K562 (cell line): ENCODE measurements around the gene CXCL12. TPM values are rescaled to one million over a fixed set of nuclear protein-coding genes. Genes with fewer than 3 reads are reported as not detected.

Source experiments
- ATAC-seq: fragments of 200-7000 bp; cut with Tn5 transposase; 3 replicates; pipeline ENCODE4 v1.9.1; 2020; ENCODE audit warnings: moderate library complexity
- BruUV-seq: library from RNA; stranded (reverse); fragments of 400-500 nt; replicated peaks from 2 replicates; lab custom pipeline; 2021; lab: Mats Ljungman, UMichigan
- CTCF ChIA-PET: fragments of 300-600 bp; formaldehyde crosslinking; extraction: SDS; loops from one replicate; lab custom pipeline; 2021; ENCODE audit warnings: low intra/inter-chr PET ratio; lab: Yijun Ruan, JAX
- POLR2A ChIA-PET: fragments of 300-600, 350-650 bp; sonication (Branson Sonifier 250); formaldehyde crosslinking; extraction: SDS; loops from one replicate; lab custom pipeline; 2021; ENCODE audit warnings: antibody characterized with exemption, inconsistent platforms; lab: Yijun Ruan, JAX
- DNase-seq, 4 experiments: peaks; one replicate each; pipeline versions ENCODE4 v3.0.0 to v3.0.0-alpha.2; 2011 to 2018; ENCODE audit warnings: low spot score in 3 of 4, mixed read lengths in 3 of 4; ENCODE audit errors: extremely low read depth in 1 of 4
- FAIRE-seq: peaks from 2 replicates; lab custom pipeline; 2011; peaks lifted over from hg19 to GRCh38; lab: Jason Lieb, UNC
- H2AFZ ChIP-seq: 2 replicates; pipeline ENCODE4 v1.6.0; 2011; ENCODE audit warnings: low read depth, low read length, control low read depth, inconsistent platforms
- H3K27ac ChIP-seq: fragments of 200-600 bp; 3 replicates; pipeline ENCODE4 v1.8.0; 2011; ENCODE audit warnings: low read depth, mild to moderate bottlenecking, control low read depth, inconsistent platforms, low read length, moderate library complexity, mixed read lengths; ENCODE audit errors: extremely low read depth
- H3K27me3 ChIP-seq, 2 experiments: fragments of 300-600 bp in 1 of 2; 2 replicates in 1 of 2; 3 replicates in 1 of 2; pipeline versions ENCODE4 v1.6.0 to v1.8.0; 2011; ENCODE audit warnings: inconsistent platforms in 2 of 2, low read length in 2 of 2, mild to moderate bottlenecking in 1 of 2, mixed read lengths in 1 of 2, moderate library complexity in 1 of 2; ENCODE audit not compliant: control insufficient read depth in 2 of 2, insufficient read depth in 2 of 2
- H3K36me3 ChIP-seq: fragments of 300-600 bp; 3 replicates; pipeline ENCODE4 v1.8.0; 2011; ENCODE audit warnings: mild to moderate bottlenecking, low read length, inconsistent platforms; ENCODE audit not compliant: control insufficient read depth, insufficient read depth
- H3K4me1 ChIP-seq, 2 experiments: fragments of 200-600 bp in 1 of 2; replicated peaks in 1 of 2; 2 replicates in 1 of 2; 3 replicates in 1 of 2; pipeline versions ENCODE4 v1.5.1 to v1.8.0; 2011; ENCODE audit warnings: inconsistent platforms in 2 of 2, low read length in 2 of 2, mild to moderate bottlenecking in 1 of 2, mixed read lengths in 1 of 2, moderate library complexity in 1 of 2; ENCODE audit not compliant: control insufficient read depth in 2 of 2, insufficient read depth in 2 of 2
- H3K4me2 ChIP-seq: 2 replicates; pipeline ENCODE4 v1.6.1; 2011; ENCODE audit warnings: low read length, control low read depth, inconsistent platforms, mixed read lengths; ENCODE audit not compliant: insufficient read depth
- H3K4me3 ChIP-seq: fragments of 200-600 bp; sonication (generic), shearing (Covaris generic); 2 replicates; pipeline ENCODE4 v1.5.1; 2016; ENCODE audit warnings: control low read depth, inconsistent platforms
- H3K79me2 ChIP-seq: fragments of 200-600 bp; 3 replicates; pipeline ENCODE4 v1.8.0; 2011; ENCODE audit warnings: low read length, inconsistent platforms; ENCODE audit not compliant: control insufficient read depth, insufficient read depth
- H3K9ac ChIP-seq, 2 experiments: 2 replicates each; pipeline versions ENCODE4 v1.6.0 to v1.6.1; 2011; ENCODE audit warnings: low read depth in 2 of 2, low read length in 2 of 2, control low read depth in 1 of 2, inconsistent platforms in 1 of 2, mild to moderate bottlenecking in 1 of 2, mixed read lengths in 1 of 2; ENCODE audit not compliant: insufficient read depth in 1 of 2
- H3K9me1 ChIP-seq: one replicate; pipeline ENCODE4 v1.6.0; 2011; ENCODE audit warnings: inconsistent platforms, mild to moderate bottlenecking, low read length, moderate library complexity; ENCODE audit not compliant: control insufficient read depth, insufficient read depth
- H3K9me3 ChIP-seq: replicated peaks from 2 replicates; pipeline ENCODE4 v1.5.1; 2011; ENCODE audit warnings: low read depth, low read length, inconsistent platforms; ENCODE audit not compliant: control insufficient read depth, insufficient read depth
- H4K20me1 ChIP-seq: replicated peaks from 2 replicates; pipeline ENCODE4 v1.6.1; 2011; ENCODE audit warnings: low read length, inconsistent platforms, mixed read lengths; ENCODE audit not compliant: control insufficient read depth, insufficient read depth
- GABPB1 ChIP-seq: sonication (generic); formaldehyde crosslinking; IDR thresholded peaks from 2 replicates; pipeline ENCODE4 v1.8.0; 2022; ENCODE audit warnings: mild to moderate bottlenecking, missing genetic modification reagents
- GABPB2 ChIP-seq: fragments of 250-450 bp; sonication (Bioruptor Pico); conservative IDR thresholded peaks from 2 replicates; pipeline ENCODE4 v1.5.1; 2021; ENCODE audit warnings: mild to moderate bottlenecking
- MAZ ChIP-seq, 2 experiments: fragments of 450-650 bp in 1 of 2; sonication (generic) in 1 of 2; formaldehyde crosslinking; IDR thresholded peaks in 1 of 2; conservative IDR thresholded peaks in 1 of 2; 2 replicates each; pipeline versions ENCODE4 v1.4.0 to v1.5.0; 2020; ENCODE audit warnings: mild to moderate bottlenecking in 1 of 2, missing genetic modification reagents in 1 of 2
- NFE2 ChIP-seq: IDR thresholded peaks from 2 replicates; pipeline ENCODE4 v1.6.1; 2014; ENCODE audit warnings: antibody characterized with exemption, low read depth
- NUFIP1 ChIP-seq: fragments of 450-650 bp; IDR thresholded peaks from 2 replicates; pipeline ENCODE4 v1.6.1; 2018; ENCODE audit not compliant: partially characterized antibody
- THRB ChIP-seq: fragments of 450-650 bp; formaldehyde crosslinking; conservative IDR thresholded peaks from 2 replicates; pipeline ENCODE4 v1.4.0; 2022; ENCODE audit warnings: mild to moderate bottlenecking, missing genetic modification characterization
- ZFP36 ChIP-seq: fragments of 150-350 bp; IDR thresholded peaks from 2 replicates; pipeline ENCODE4 v1.6.1; 2018; ENCODE audit warnings: low read length, low read depth; ENCODE audit not compliant: partially characterized antibody
- ZNF124 ChIP-seq: sonication (generic); formaldehyde crosslinking; IDR thresholded peaks from 2 replicates; pipeline ENCODE4 v1.8.1; 2022; ENCODE audit warnings: missing genetic modification reagents
- ZNF324 ChIP-seq: fragments of 250-450 bp; sonication (Bioruptor Pico); IDR thresholded peaks from 2 replicates; pipeline ENCODE4 v1.4.0; 2020; ENCODE audit warnings: mild to moderate bottlenecking
- ZNF551 ChIP-seq: fragments of 250-450 bp; sonication (Bioruptor Pico); IDR thresholded peaks from 2 replicates; pipeline ENCODE4 v1.5.0; 2021; ENCODE audit warnings: mild to moderate bottlenecking, moderate library complexity
- WGBS: fragments of 100-300 bp; shearing (Covaris generic); methylation state at CpG from one replicate; pipeline ENCODE4 v1.1.6; 2016; ENCODE audit warnings: low coverage, mixed read lengths; ENCODE audit not compliant: insufficient coverage; ENCODE audit errors: missing lambda C conversion rate; 5-methylcytosine and 5-hydroxymethylcytosine counted together
- in situ Hi-C: fragments of 300-500 bp; cut with MboI; formaldehyde crosslinking; loops from 4 replicates; pipeline ENCODE4 v1.15.0; 2018; ENCODE audit warnings: inconsistent platforms, mixed read lengths
- intact Hi-C: fragments of 100-400 bp; cut with micrococcal nuclease; formaldehyde crosslinking; loops from 2 replicates; pipeline ENCODE4 v1.14.2; 2022
- polyA plus RNA-seq, 8 experiments: library from polyadenylated mRNA; depleted of rRNA in 4 of 8; stranded (reverse) in 5 of 8; unstranded in 3 of 8; fragments of >200 nt; fragmentation: Nextera tagmentation in 2 of 8; fragmentation: Illumina TruSeq in 1 of 8; extraction: Ambion mirVana in 2 of 8; extraction: Trizol in 1 of 8; gene quantifications; 2 replicates each; pipeline versions ENCODE4 v1.2.1 to v1.2.3, GENCODE V29; 2011 to 2014; ENCODE audit warnings: inconsistent platforms in 1 of 8, missing spikeins in 1 of 8
- total RNA-seq, 7 experiments: library from RNA; depleted of rRNA in 6 of 7; stranded (reverse); fragments of >200 nt in 6 of 7; fragmentation: Illumina TruSeq in 2 of 7; extraction: Trizol in 2 of 7; gene quantifications; 2 replicates each; pipeline versions ENCODE4 v1.2.1 to v1.2.3, GENCODE V29; 2011 to 2021; ENCODE audit warnings: low replicate concordance in 1 of 7
- TF ChIP-seq, protein P1 (sequence below): sonication (generic); formaldehyde crosslinking; IDR thresholded peaks from 2 replicates; pipeline ENCODE4 v1.8.0; 2022; ENCODE audit warnings: mild to moderate bottlenecking, missing genetic modification reagents
- TF ChIP-seq, protein P2 (sequence below): sonication (generic); formaldehyde crosslinking; IDR thresholded peaks from 2 replicates; pipeline ENCODE4 v1.8.1; 2023; ENCODE audit warnings: mild to moderate bottlenecking, missing genetic modification reagents

Gene CXCL12
- total and polyA plus RNA-seq, 9 of the 15 experiments (the other 6 are each of a cell fraction or from before 2014, with no cell fraction given), result 0.18 TPM; not detected in 8

DNA sequence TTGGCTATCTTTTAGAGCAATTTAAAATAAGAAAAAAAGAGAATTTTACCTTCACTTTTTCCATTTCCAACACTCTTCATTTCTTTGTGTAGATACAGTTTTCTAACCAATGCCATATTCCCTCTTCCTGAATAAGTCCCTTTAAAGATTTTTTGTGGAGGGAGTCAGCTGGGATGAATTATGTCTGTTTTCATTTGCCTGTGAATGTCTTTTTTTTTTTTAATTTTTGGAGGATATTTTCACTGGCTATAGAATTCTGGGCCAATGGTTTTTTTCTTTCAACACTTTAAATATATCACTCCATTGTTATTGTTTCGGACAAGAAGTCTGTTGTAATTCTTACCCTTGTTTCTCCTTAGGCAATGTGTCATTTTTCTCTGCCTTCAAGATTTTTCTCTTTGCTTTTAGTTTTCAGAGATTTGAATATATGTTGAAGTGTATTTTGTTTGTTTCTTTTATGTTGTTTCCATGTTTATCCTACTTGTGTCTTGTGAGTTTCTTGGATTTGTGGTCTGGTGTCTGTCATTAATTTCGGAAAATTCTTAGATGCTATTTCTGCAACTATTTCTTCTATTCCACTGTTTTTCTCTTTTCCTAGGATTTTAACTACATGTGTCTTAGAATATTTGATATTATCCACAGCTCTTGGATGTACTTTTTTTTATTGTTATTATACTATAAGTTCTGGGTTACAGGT, 20.0 kb upstream of the CXCL12 start:
- H3K36me3 ChIP-seq, result no peaks in the 10 kb centered on the region
- H3K4me1 ChIP-seq, result no peaks in the 10 kb centered on the region
- H2AFZ ChIP-seq, result no peak overlapping the region
- no peaks in the 10 kb centered on the region for H3K27me3 ChIP-seq
- intact Hi-C loops, result no loop called here
- ChIA-PET CTCF (no interaction called here), POLR2A (no interaction called here)
- FAIRE-seq, result no peak
- no peak overlapping the region for H3K4me2 ChIP-seq
- ATAC-seq, result no peak
- no peak overlapping the region for H3K9ac ChIP-seq
- H3K4me3 ChIP-seq, result no peak overlapping the region
- no peak overlapping the region for H3K27ac ChIP-seq
- H3K79me2 ChIP-seq, result no peaks in the 10 kb centered on the region
- DNase-seq, result no peak
- 0% methylated on average over 2 of the region's 2 CpGs for WGBS
- in situ Hi-C loops, result no loop called here
- H3K9me1 ChIP-seq, result no peaks in the 10 kb centered on the region
- BruUV-seq, result no TSS peak
- no peaks in the 10 kb centered on the region for H3K9me3 ChIP-seq
- H4K20me1 ChIP-seq, result no peaks in the 10 kb centered on the region
- TF ChIP-seq, protein P1, sequence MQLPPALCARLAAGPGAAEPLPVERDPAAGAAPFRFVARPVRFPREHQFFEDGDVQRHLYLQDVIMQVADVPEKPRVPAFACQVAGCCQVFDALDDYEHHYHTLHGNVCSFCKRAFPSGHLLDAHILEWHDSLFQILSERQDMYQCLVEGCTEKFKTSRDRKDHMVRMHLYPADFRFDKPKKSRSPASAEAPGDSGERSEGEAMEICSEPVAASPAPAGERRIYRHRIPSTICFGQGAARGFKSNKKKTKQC (CRISPR knock-in tag), result no peak
- no peak for TF ChIP-seq NUFIP1
- TF ChIP-seq ZNF124 (CRISPR knock-in tag), result no peak
- no peak for TF ChIP-seq ZFP36
- no peak for TF ChIP-seq NFE2
- no peak for TF ChIP-seq GABPB2
- TF ChIP-seq THRB, result no peak
- no peak for TF ChIP-seq ZNF324 (CRISPR knock-in tag)
- no peak for TF ChIP-seq ZNF551 (CRISPR knock-in tag)
- TF ChIP-seq GABPB1 (CRISPR knock-in tag), result no peak
- TF ChIP-seq MAZ (CRISPR knock-in tag; conservative IDR thresholded peaks at IDR 0.05 in 1 of 2, IDR thresholded peaks at IDR 0.05 in 1 of 2), result no peak
- TF ChIP-seq, protein P2, sequence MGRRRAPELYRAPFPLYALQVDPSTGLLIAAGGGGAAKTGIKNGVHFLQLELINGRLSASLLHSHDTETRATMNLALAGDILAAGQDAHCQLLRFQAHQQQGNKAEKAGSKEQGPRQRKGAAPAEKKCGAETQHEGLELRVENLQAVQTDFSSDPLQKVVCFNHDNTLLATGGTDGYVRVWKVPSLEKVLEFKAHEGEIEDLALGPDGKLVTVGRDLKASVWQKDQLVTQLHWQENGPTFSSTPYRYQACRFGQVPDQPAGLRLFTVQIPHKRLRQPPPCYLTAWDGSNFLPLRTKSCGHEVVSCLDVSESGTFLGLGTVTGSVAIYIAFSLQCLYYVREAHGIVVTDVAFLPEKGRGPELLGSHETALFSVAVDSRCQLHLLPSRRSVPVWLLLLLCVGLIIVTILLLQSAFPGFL, result no peak
